ENCODE measurements around the gene SH3PXD2B. TPM values are rescaled to one million over a fixed set of nuclear protein-coding genes. Genes with fewer than 3 reads are reported as not detected.
"Not testable (repeated sequence)": the region's sequence is repeated elsewhere in the genome, so short reads cannot be mapped to it uniquely, and the experiment has no call there.

The SH3PXD2B gene
- polyA plus RNA-seq, 6 donors from 2014 or later = not detected

- Mint-ChIP-seq H3K4me3 (no peak overlapping the region), H3K27me3 (peaks cover 0 to 8% (median 7%) of the 10 kb centered on the region in 3 donors), H3K27ac (no peak overlapping the region), H3K36me3 (no peaks in the 10 kb centered on the region), H3K9me3 (no peaks in the 10 kb centered on the region), H3K4me1 (no peaks in the 10 kb centered on the region)
- DNase-seq (no peak), ATAC-seq (ENCODE audit: low read depth in 2 of 2) (no peak)
These were observed 97.8 kb downstream of the SH3PXD2B start for GRCh38 chr5:172356527-172356926.

GRCh38 chr5:172356047-172356446 lies 98.3 kb downstream of the SH3PXD2B start:
- H3K36me3 Mint-ChIP-seq = no peaks in the 10 kb centered on the region
- no peak overlapping the region for H3K4me3 Mint-ChIP-seq
- ATAC-seq (ENCODE audit: low read depth in 2 of 2) (no peak), DNase-seq (no peak)
- H3K27me3 Mint-ChIP-seq = peaks cover 0 to 8% (median 7%) of the 10 kb centered on the region in 3 donors
- no peaks in the 10 kb centered on the region for H3K4me1 Mint-ChIP-seq
- no peak overlapping the region for H3K27ac Mint-ChIP-seq
- no peaks in the 10 kb centered on the region for H3K9me3 Mint-ChIP-seq

GRCh38 chr5:172353846-172354245 lies 100.5 kb downstream of the SH3PXD2B start:
- H3K4me1 Mint-ChIP-seq = no peaks in the 10 kb centered on the region
- H3K9me3 Mint-ChIP-seq = no peaks in the 10 kb centered on the region
- H3K36me3 Mint-ChIP-seq = no peaks in the 10 kb centered on the region
- no peak overlapping the region for H3K4me3 Mint-ChIP-seq
- no peak overlapping the region for H3K27ac Mint-ChIP-seq
- H3K27me3 Mint-ChIP-seq = peaks cover 0 to 8% (median 7%) of the 10 kb centered on the region in 3 donors
- ATAC-seq (ENCODE audit: low read depth in 2 of 2) = no peak
- DNase-seq = no peak

- DNase-seq = no peak
These were observed 101.0 kb downstream of the SH3PXD2B start for GRCh38 chr5:172353271-172353812.

GRCh38 chr5:172352526-172352925 lies 101.8 kb downstream of the SH3PXD2B start:
- not testable (repeated sequence) for H3K4me3 Mint-ChIP-seq; H3K36me3 Mint-ChIP-seq; ATAC-seq (ENCODE audit: low read depth in 2 of 2); H3K4me1 Mint-ChIP-seq; DNase-seq; H3K9me3 Mint-ChIP-seq; H3K27ac Mint-ChIP-seq; H3K27me3 Mint-ChIP-seq

More at GRCh38 chr5:172353271-172353812, 101.0 kb downstream of the SH3PXD2B start:
- Mint-ChIP-seq H3K9me3 (no peaks in the 10 kb centered on the region), H3K4me1 (no peaks in the 10 kb centered on the region), H3K36me3 (no peaks in the 10 kb centered on the region), H3K27me3 (peaks cover 0 to 8% (median 7%) of the 10 kb centered on the region in 3 donors), H3K4me3 (no peak overlapping the region), H3K27ac (no peak overlapping the region)
- no peak for ATAC-seq (ENCODE audit: low read depth in 2 of 2)

- Mint-ChIP-seq H3K27me3 (peaks cover 0 to 8% (median 0%) of the 10 kb centered on the region in 3 donors), H3K36me3 (no peaks in the 10 kb centered on the region), H3K4me1 (no peaks in the 10 kb centered on the region), H3K9me3 (no peaks in the 10 kb centered on the region), H3K27ac (no peak overlapping the region), H3K4me3 (no peak overlapping the region)
- DNase-seq = no peak
- ATAC-seq (ENCODE audit: low read depth in 2 of 2) = no peak
These were observed 103.0 kb downstream of the SH3PXD2B start for GRCh38 chr5:172351240-172351778.

- H3K4me1 Mint-ChIP-seq = no peaks in the 10 kb centered on the region
- ATAC-seq (ENCODE audit: low read depth in 2 of 2) (no peak), DNase-seq (no peak)
- H3K9me3 Mint-ChIP-seq = no peaks in the 10 kb centered on the region
- H3K27me3 Mint-ChIP-seq = peaks cover 0 to 8% (median 0%) of the 10 kb centered on the region in 3 donors
- H3K36me3 Mint-ChIP-seq = no peaks in the 10 kb centered on the region
- no peak overlapping the region for H3K4me3 Mint-ChIP-seq
- no peak overlapping the region for H3K27ac Mint-ChIP-seq
These were observed 103.8 kb downstream of the SH3PXD2B start for GRCh38 chr5:172350212-172351181.

- not testable (repeated sequence) for DNase-seq; H3K4me3 Mint-ChIP-seq; H3K4me1 Mint-ChIP-seq; H3K27ac Mint-ChIP-seq; H3K27me3 Mint-ChIP-seq; H3K9me3 Mint-ChIP-seq; H3K36me3 Mint-ChIP-seq; ATAC-seq (ENCODE audit: low read depth in 2 of 2)
These were observed 105.6 kb downstream of the SH3PXD2B start for GRCh38 chr5:172348733-172349132.

GRCh38 chr5:172348084-172348483 lies 106.2 kb downstream of the SH3PXD2B start:
- no peak overlapping the region for H3K4me3 Mint-ChIP-seq
- H3K9me3 Mint-ChIP-seq = no peaks in the 10 kb centered on the region
- no peaks in the 10 kb centered on the region for H3K4me1 Mint-ChIP-seq
- H3K36me3 Mint-ChIP-seq = no peaks in the 10 kb centered on the region
- H3K27me3 Mint-ChIP-seq = no peaks in the 10 kb centered on the region
- DNase-seq (no peak), ATAC-seq (ENCODE audit: low read depth in 2 of 2) (no peak)
- no peak overlapping the region for H3K27ac Mint-ChIP-seq

- Mint-ChIP-seq H3K36me3 (no peaks in the 10 kb centered on the region), H3K27me3 (no peaks in the 10 kb centered on the region), H3K4me1 (no peaks in the 10 kb centered on the region), H3K27ac (no peak overlapping the region), H3K4me3 (no peak overlapping the region), H3K9me3 (no peaks in the 10 kb centered on the region)
- DNase-seq (no peak), ATAC-seq (ENCODE audit: low read depth in 2 of 2) (no peak)
These were observed 106.8 kb downstream of the SH3PXD2B start for GRCh38 chr5:172347496-172348052.

GRCh38 chr5:172345881-172346280 lies 108.4 kb downstream of the SH3PXD2B start:
- DNase-seq (no peak), ATAC-seq (ENCODE audit: low read depth in 2 of 2) (no peak)
- Mint-ChIP-seq H3K4me1 (no peaks in the 10 kb centered on the region), H3K27me3 (peaks cover 0 to 5% (median 3%) of the 10 kb centered on the region in 3 donors), H3K36me3 (no peaks in the 10 kb centered on the region), H3K27ac (no peak overlapping the region), H3K9me3 (no peaks in the 10 kb centered on the region), H3K4me3 (no peak overlapping the region)

GRCh38 chr5:172344855-172345409 lies 109.4 kb downstream of the SH3PXD2B start:
- no peaks in the 10 kb centered on the region for H3K36me3 Mint-ChIP-seq

GRCh38 chr5:172343741-172344140 lies 110.6 kb downstream of the SH3PXD2B start:
- Mint-ChIP-seq H3K4me1 (no peaks in the 10 kb centered on the region), H3K4me3 (no peak overlapping the region), H3K27me3 (peaks cover 5 to 11% (median 11%) of the 10 kb centered on the region in 3 donors), H3K36me3 (no peaks in the 10 kb centered on the region), H3K9me3 (no peaks in the 10 kb centered on the region), H3K27ac (no peak overlapping the region)
- no peak for DNase-seq
- no peak for ATAC-seq (ENCODE audit: low read depth in 2 of 2)

More at GRCh38 chr5:172344855-172345409, 109.4 kb downstream of the SH3PXD2B start:
- no peaks in the 10 kb centered on the region for H3K4me1 Mint-ChIP-seq
- H3K9me3 Mint-ChIP-seq = no peaks in the 10 kb centered on the region
- no peak overlapping the region for H3K4me3 Mint-ChIP-seq
- H3K27ac Mint-ChIP-seq = no peak overlapping the region
- ATAC-seq (ENCODE audit: low read depth in 2 of 2) = no peak
- peaks cover 0 to 8% (median 6%) of the 10 kb centered on the region in 3 donors for H3K27me3 Mint-ChIP-seq
- DNase-seq = no peak

Measured in naive B cell (primary cell).